Epidermal melanocyte (primary cell): Measurements from ENCODE around the gene FAM174C.
A peak's percentile ranks its signal among the peaks of the same experiment; 100 is the strongest.
"Not testable (repeated sequence)": the region's sequence is repeated elsewhere in the genome, so short reads cannot be mapped to it uniquely, and the experiment has no call there.

Source experiments
- DNase-seq: peaks from one replicate; pipeline ENCODE4 v3.0.0; 2011; ENCODE audit warnings: low spot score; ENCODE audit not compliant: insufficient read length

Gene FAM174C

DNA sequence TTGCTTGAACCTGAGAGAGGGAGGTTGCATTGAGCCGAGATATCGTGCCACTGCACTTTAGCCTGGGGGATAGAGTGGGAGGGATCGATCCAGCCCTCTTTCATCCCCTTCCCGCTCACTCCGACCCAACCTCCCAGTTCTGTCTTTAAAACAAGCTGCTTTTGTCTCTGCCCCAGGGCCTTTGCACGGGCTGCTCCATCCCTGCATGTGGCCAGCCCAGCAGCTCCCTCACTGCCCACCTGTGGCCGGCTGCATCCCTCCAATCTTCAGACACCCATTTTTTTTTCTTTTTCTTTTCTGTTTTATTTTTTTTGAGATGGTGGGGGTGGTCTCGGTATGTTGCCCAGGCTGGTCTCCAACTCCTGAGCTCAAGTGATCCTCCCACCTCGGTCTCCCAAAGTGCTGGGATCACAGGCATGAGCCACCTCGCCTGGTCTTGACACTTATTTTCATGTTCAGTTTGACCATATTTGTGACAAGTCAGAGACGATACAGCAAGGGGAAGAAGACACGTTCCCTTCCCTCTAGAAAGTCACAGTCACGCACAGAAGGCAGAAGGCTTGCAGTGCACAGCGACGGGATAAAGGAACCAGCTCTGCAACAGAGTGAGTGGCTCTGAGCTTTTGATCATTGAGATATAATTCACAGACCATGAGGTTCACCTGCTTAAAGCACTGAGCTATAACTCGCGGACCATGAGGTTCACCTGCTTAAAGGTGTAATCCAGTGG, 42.1 kb downstream of the FAM174C start:
- no peak for DNase-seq

DNA sequence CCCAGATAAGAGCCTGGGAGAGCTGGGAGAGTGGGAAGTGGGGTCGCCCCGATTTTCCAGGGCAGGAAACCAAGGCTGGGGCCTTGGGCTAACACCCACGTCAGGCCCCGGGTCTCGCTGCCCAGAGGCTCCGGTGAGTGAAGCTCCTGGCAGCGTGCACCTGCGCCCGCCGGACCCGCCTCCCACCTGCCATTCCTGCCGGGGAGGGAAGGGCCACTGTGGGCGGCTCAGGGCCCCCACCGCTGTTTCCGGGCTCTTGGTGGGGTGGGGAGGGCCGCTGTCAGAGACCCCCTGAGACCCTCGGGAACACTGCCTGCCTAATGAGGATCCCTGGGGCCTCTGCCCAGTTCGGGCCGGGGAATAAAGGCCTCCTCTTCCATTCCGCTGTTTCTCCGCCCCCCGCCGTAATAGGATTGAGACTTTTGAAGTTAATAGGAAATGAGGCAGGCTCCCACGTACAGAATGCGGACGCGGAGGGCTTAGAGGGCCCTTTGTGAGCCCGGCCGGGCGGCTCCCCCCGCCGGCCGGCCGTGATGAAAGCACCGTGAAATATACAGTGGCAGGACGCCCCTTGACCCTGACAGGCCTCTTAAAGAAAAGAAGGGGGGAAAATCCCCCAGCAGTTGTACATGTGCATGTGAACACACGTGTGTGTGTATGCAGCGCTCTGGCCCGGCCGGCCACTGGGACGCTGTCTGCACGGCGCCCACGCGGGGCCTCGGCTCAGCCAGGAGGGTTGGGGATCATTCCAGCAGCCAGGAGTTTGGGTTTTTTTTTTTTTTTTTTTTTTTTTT, 43.5 kb downstream of the FAM174C start:
- no peak for DNase-seq

DNA sequence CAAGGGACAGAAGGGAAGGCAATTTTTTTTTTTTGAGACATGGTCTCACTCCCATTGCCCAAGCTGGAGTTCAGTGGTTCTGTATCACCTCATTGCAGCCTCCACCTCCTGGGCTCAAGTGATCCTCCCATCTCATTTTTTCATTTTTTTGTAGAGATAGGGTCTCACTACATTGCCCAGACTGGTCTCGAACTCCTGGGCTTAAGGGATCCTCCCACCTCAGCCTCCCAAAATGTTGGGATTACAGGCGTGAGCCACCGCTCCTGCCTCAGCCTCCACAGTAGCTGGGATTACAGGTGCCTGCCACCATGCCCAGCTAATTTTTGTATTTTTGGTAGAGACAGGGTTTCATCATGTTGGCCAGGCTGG, 44.9 kb downstream of the FAM174C start:
- not testable (repeated sequence) for DNase-seq

DNA sequence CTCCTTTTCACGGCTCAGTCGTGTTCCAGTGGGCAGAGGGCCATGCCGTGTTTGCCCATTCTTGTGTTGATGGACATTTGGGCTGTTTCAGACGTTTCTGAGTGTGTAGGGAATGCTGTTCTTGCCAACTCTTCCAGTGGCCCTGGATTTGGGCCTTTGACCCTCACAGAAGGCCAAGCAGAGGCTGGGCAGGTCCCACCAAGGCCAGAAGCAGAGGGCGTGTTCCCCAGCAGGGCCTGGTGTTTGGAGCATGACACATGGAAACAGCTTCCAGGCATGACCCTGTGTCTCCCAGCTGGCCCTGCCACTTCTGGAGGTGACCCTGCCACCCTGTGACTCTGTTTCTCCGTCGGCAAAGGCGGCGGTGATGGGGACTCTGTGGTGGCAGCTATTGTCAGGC, 46.2 kb downstream of the FAM174C start:
- DNase-seq, result no peak

DNA sequence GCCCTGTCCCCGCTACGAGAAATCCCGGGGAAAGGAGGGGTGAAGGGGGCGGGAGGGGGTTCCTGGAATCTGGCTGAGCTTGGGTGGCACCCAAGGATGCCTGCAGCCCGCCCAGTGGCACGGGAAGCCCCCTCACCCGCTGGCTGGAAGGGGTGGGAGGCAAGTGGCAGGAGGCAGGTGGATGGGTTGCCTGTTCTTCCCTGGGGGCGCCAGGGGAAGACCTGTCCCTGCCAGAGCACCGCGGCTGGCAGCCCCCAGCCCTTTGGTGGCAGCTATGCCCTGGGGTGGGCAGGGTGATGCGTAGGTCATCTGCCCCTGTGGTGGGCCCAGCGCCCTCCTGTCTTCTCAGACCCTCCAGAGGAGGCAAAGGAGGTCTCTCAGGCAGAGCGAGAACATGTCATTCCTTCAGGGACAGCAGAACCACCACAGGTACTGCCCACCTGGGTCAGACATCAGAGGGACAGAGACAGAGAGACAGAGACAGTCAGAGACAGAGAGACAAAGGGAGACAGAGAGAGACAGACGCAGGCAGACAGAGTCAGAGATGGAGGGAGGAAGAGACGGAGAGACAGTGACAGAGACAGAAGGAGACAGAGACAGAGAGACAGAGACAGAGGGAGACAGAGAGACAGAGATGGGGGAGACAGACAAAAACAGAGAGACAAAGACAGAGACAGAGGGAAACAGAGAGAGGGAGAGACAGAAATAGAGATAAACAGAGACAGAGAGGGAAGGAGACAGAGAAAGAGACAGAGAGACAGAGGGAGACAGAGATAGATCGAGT, 47.1 kb downstream of the FAM174C start:
- no peak for DNase-seq

DNA sequence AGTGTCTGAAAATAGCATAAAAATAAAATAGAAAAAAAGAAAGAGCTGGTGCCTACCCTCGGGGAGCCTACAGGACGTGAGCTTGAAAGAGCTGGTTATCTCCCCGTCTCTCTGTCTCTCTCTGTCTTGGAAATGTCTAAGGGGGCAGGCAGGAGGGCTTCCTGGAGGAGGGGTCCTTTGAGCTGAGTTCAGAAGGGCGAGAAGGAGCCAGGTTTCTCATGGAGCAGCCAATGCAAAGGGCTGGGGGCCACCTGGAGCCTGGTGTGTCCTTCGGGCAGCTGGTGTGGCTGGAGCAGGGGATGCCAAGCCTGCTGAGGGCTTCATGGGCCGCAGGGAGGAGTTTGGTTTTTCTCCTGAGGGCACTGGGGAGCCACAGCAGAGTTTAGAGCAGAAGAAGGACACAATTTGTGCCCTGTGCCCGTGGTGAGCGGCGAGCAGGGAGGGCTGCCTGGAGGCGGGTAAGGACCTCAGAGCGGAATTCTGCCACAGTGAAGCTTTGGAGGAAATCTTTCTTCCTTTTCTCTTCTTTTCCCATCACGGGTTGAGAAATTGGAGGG, 49.0 kb downstream of the FAM174C start:
- DNase-seq, result no peak

DNA sequence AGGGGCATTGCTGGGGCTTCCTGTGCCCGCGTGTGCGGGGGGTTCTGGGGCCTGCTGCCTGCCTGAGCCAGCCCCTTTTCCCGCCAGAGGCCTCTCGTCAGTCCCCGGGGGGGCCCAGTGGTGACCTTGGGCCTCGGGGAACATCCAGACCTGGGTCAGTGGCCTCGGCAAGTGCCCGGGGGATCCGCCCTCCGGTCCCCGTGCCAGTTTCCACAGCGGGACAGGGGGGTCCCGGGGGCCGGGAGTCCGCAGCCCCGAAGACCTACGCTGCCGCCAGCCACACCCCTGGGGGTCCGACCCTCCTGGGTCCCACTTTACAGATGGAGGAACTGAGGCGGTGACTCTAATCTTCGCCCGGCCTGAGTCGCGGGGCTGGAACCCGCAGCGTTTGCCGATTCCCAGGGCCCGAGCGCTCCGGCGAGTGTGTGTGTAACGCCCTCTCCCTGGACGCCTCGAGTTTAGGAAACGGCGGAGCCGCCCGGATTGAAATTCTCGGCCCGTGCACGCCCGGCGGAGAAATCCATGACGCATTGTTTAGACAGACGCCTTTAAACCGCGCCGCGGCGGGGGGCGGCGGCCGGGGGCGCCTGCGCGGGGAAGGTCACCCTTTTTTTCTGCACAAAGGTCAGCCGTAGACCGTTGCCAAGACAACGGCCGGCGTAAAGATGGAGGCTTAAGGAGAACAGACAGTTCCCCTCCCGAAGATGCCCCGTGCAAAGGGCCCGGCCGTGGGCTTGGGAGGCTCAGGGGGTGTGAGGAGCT, 49.7 kb downstream of the FAM174C start:
- peak; percentile 60 for DNase-seq

DNA sequence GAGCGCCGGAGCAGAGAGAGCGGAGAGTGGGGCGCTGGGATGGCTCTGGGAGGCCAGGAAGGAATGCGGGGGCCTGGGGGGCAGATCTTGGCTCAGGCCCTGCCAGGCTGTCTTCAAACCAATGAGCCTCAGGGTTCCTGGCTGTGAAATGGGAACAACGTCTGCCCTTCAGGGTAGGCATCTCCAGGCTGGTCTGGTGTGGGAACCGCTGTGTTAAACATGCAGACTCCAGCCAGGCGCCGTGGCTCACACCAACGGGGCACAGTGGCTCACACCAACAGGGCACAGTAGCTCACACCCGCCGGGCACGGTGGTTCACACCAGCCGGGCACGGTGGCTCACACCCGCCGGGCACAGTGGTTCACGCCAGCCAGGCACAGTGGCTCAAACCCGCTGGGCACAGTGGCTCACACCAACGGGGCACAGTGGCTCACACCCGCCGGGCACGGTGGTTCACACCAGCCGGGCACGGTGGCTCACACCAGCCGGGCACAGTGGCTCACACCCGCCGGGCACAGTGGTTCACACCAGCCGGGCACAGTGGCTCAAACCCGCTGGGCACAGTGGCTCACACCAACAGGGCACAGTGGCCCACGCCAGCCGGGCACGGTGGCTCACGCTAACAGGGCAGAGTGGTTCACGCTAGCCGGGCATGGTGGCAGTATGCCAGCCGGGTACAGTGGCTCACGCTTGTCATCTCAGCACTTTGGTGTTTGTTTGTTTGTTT, 50.4 kb downstream of the FAM174C start:
- no peak for DNase-seq

DNA sequence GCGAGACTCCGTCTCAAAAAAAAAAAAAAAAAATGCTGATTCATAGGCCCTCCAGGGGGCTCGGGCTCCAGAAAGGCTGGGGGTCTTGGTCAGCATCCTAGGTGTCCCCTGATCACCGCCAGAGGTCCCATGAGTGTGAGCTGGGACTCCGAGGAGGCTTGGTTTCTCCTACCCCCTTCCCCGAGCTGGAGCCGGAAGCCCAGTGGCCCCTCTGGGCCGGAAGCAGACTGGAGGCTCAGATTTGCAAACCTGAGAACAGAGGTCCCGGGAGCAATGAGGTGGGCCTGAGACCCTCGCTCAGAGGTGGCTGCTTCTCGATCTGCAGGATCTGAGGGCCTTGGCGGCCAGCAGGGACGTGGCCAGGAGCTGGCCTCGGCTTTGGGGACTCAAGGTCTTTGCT, 51.8 kb downstream of the FAM174C start:
- no peak for DNase-seq
